NCI-H2171 treated with DMSO at 0.1 percent for 48 hours (cell line): ENCODE results near the gene SEMA6A.

Source experiments
- DNase-seq: peaks from one replicate; lab custom pipeline; 2025; lab: John Stamatoyannopoulos, UW

Gene SEMA6A

GRCh38 chr5:116402235-116402634, 172.4 kb downstream of the SEMA6A start:
- DNase-seq = no peak

GRCh38 chr5:116401576-116401975, 173.0 kb downstream of the SEMA6A start:
- no peak for DNase-seq

DNA sequence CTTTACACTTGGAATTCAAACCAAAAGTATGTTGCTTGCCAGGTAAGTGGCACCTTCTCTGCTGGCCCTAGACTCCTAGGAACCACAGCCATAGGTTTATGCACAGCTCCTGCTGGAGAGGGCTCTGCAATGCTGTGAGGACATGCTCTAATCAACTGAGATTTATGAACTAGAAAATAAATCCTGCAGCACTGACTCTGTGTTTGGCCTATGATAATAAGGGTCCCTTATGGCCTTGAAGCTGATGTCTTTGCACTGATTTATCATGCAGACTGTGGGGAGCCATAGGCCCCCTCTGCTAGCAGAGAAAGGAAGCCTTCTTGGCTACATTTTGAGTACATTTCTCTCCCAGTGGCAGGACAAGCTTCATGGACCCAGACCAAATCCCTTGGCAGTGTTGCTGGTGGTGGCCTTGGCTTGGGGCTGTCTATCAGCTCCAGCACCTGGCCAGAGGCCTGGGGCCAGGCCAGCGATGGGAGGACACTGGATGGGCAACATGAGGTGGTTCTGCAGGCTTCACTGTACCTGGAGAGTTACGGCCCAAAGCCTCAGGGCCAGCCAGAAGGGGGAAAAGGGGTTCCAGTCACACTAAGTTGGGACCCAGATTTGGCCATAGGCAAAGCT, 178.0 kb downstream of the SEMA6A start:
- no peak for DNase-seq

DNA sequence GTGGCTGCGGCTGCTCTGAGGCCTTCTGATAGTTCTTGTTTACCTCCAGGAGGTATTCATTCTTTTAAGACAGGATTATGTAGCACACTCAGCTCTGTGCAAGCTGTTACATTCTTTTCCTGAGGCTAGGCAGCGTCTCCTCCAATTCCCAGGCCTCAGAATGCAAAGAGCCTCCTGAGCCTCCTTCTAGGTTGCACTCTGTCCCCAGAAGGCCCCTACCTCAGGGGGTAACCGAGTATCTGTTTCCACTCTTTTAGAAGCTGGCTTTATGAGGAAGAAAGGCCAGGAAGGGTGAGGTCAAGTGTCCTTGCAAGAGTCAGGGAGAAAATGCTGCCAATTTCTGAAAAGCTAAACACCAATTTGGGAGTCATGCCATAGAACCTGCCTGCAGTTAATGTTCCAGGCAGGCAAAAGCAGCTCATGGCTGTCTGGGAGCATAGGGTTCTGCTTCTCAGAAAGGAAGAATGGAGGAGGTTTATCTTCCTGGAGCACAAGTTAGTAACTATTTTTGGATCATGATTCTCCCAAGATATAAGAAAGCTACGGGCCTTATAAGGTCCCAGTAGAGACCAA, 178.9 kb downstream of the SEMA6A start:
- peak; percentile 37 for DNase-seq

GRCh38 chr5:116395226-116395625, 179.4 kb downstream of the SEMA6A start:
- DNase-seq = peak; percentile 93

DNA sequence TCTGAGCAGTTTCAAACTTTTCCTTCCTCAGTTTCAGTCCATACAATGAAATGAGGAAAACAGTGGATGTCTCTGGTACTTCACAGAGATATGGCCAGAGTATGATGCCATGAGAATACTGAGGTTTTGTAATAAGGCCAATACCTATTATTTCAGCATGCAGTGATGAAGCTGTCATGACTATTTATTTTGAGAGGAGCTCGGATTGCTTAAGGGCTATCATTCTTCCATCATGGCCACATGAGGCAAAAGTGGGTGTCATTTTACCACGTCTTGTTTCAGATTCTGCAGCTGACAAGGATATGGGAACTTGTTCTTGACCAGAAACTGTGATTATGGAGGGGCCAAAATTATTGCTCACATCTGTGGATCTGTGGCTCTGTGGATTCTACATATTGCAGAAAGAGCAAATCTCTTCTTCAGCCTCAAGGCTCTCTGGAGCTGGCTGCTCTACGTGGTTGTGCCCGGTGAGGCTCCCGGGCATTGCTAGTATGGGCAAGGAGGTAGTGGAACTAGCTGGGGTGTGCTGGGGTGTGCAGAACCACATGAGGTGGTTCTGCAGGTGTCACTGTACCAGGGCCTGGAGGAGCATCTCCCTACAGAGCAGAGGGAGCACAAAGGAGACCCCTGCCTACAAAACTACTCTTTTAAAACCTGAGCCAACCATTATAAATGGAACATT, 180.3 kb downstream of the SEMA6A start:
- no peak for DNase-seq
